Metanephros (tissue), 2 donors: Measurements from ENCODE around the gene TRIM15. TPM values are rescaled to one million over a fixed set of nuclear protein-coding genes. Genes with fewer than 3 reads are reported as not detected.

Experiments used
- small RNA-seq: library from RNA; depleted of rRNA; stranded (forward); fragments of <200 nt; gene quantifications from one replicate; pipeline ENCODE3, GENCODE V24; 2014; ENCODE audit warnings: low replicate concordance
- total RNA-seq: library from RNA; depleted of rRNA; stranded (reverse); fragments of >200 nt; gene quantifications from one replicate; pipeline ENCODE4 v1.2.3, GENCODE V29; 2014

TRIM15 gene
- 0.47 TPM for total RNA-seq

DNA sequence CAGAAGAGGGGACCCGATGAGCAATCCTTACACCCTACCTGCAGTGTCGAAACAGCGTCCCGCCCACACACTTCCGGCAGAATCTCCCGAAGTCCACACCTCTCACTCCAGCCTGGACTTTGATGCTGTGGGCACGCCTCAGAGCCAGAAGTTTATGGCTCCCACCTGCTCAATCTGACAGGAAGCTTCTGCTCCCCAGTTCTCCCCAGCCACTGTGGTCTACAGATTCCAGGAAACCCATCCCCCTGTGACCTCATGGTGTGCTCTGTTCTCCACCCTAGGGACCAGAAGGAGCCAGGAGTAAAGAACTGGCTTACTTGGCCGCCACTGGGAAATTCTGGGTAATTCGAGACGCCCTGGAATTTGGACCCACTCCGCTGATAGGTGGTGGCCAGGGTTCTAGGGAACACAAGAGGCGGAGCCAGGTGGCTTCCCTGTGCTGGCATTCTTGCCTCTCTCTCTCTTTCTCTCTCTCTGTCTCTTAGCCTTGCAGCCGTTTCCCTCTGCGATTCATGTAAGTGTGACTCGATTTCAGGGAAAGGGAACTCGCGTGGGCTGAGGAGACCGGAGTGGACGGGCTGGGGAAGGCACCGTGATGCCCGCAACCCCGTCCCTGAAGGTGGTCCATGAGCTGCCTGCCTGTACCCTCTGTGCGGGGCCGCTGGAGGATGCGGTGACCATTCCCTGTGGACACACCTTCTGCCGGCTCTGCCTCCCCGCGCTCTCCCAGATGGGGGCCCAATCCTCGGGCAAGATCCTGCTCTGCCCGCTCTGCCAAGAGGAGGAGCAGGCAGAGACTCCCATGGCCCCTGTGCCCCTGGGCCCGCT lies at the start of gene TRIM15:
TRIM15 (plus strand) TSS at position 457 of the 828 bp plus-strand sequence; CDS start at position 596, 139 bp downstream.

DNA sequence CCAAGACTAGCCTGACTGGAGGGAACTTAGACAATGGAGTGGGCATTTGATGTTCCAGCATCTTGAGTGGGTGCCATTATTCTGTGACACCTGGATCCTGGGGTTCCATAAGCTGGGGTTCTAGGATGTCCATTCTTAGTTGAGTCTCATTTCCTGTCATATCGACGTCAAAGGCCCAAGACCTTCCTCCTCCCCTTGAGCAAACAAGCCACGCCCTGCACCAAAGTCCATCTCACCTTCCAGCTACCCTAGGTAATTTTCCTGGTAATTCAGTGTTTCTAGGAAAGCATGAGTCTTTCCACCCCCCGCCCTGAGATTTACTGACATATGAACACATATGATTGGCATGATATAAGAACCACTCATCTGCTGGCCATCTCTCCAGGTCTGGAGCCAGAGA lies 27.6 kb upstream of the TRIM15 start, which contains the start of gene TRIM40:
TRIM40 (plus strand) TSS at position 384 of the 400 bp plus-strand sequence. CDS start 897 bp downstream, outside the sequence.

DNA sequence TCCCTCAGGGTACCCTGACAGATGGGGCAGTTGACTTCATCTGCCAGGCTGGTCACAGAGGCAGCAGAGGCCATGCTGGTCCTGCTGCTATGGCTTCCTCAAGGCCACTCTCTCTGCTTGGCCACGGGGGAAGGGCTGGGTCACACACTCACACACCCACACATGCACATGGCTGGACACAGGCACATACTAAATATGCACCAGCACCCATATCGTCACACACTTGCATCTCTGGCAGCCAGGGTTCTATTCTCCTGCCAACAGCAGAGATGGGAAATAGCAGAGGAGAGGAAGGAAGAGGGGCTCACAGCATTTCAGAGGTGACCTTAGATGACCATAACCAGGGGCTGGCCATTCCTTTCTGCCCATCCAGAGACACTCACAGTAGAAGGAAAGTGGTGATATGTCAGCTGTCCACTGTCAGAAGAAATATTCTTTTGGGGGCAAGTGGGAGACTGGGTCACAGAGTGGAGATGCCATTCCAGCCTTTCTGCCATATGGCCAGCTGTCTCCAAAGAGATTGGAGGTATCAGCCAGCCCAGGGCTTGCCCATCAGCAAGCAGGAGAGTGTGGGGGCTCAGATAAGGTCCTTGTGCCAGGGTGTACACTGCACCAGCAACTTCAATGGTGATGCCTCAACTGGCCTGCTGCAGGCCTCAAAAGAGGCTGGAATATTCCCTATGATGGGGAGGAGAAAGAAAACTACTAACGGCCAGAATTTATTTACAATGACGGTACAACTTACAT lies 2.4 kb upstream of the TRIM15 start, which contains the start of gene TRIM10:
TRIM10 (minus strand) TSS at position 427 of the 747 bp plus-strand sequence; CDS start at position 74, 353 bp downstream.

DNA sequence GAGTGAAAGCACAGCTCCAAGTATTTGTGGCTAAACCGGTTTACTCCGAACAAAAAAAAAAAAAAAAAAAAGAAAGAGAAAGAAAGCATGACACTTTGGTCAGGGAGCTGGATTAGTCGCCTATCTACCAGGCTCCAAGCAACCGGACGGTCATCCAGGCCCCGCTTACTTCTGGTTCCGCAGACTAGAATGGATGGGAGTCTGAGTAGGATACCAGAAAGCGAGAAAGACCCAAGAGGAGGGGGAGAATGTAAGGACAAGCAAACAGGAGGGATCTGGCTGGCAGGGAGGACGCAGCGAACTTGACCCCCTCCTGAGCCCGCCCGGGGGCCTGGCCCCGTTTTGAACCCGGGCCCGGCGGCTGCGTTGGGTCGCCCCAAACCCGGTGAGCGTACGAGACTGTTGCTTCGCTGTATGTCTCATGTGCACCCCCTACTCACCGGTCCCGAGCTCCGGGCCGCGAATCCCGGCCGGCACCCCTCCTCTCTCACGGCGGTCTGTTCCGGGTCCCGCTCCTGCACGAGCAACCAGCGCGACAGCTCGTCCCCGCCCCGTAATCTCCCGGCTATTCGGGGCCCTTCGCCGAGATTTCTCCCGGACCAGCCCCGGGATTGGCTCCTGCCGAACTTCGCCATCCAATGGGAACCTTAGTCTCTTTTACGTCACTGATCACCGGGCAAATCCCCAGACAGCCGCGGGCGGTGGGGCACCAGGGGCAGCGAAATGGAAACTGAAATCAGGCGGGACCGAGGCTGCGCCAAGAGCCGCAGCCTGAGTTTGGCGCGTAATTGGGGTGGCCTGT lies 49.7 kb downstream of the TRIM15 start, which contains the start of gene TRIM26:
TRIM26 (minus strand) TSS at position 542 of the 802 bp plus-strand sequence. CDS start 14,303 bp downstream, outside the sequence.

Small RNA genes lying within 50 kb of the gene (small RNA-seq; reads per million reads assigned to genes)
- gene RF00554, result not detected

Other genes starting within 250 kb of the TRIM15 start
- 233 TPM for gene HLA-A, start 221.0 kb upstream of the TRIM15 start, total RNA-seq
- gene POLR1H, start 102.3 kb upstream of the TRIM15 start, total RNA-seq, result 36.4 TPM
- gene PPP1R11, start 96.3 kb upstream of the TRIM15 start, total RNA-seq, result 17.8 TPM
- not detected for gene RNF39, start 87.8 kb upstream of the TRIM15 start, total RNA-seq
- gene TRIM31, start 50.5 kb upstream of the TRIM15 start, total RNA-seq, result not detected
- gene TRIM40, start 27.4 kb upstream of the TRIM15 start, total RNA-seq, result not detected
- 2.7 TPM for gene TRIM10, start 2.3 kb upstream of the TRIM15 start, total RNA-seq
- 30.3 TPM for gene TRIM26, start 49.9 kb downstream of the TRIM15 start, total RNA-seq
- gene TRIM39, start 163.4 kb downstream of the TRIM15 start, total RNA-seq, result 10.0 TPM
- 27.1 TPM for gene RPP21, start 181.6 kb downstream of the TRIM15 start, total RNA-seq